ENCODE data around the gene MMP2. TPM values are rescaled to one million over a fixed set of nuclear protein-coding genes. Genes with fewer than 3 reads are reported as not detected.

MMP2 gene
- total RNA-seq, 1 experiment from 2014 or later: 1.5 TPM

DNA sequence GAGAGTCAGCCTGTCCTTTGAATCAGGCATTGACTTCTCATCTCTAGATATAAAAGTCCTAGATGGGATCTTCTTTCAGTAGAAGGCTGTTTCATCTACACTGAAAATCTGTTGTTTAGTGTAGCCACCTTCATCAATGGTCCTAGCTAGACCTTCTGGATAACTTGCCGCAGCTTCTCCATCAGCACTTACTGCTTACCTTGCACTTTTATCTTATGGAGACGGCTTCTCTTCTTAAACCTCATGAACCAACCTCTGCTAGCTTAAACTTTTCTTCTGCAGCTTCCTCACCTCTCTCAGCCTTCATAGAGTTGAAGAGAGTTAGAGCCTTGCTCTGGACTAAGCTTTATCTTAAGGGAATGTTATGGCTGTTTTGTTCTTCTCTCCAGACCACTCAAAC is 5.4 kb upstream of the MMP2 start:
- intact Hi-C loops (cut with micrococcal nuclease): no loop called here
- H3K4me3 ChIP-seq (replicated peaks in 1 of 2; ENCODE audit: low read depth in 1 of 2, low read length in 2 of 2): no peak overlapping the region
- no peaks in the 10 kb centered on the region for H3K79me2 ChIP-seq (ENCODE audit: insufficient read depth, low read length)
- no peak overlapping the region for H3K27ac ChIP-seq (ENCODE audit: low read depth, low read length)
- H3K27me3 ChIP-seq (ENCODE audit: insufficient read depth, low read length): no peaks in the 10 kb centered on the region
- H4K20me1 ChIP-seq (ENCODE audit: insufficient read depth): no peaks in the 10 kb centered on the region
- no peaks in the 10 kb centered on the region for H3K9me2 ChIP-seq (ENCODE audit: insufficient read depth)
- peaks cover 18 to 29% of the 10 kb centered on the region in 2 experiments for H3K4me1 ChIP-seq (ENCODE audit: control insufficient read depth in 1 of 2, insufficient read depth in 2 of 2, low read length in 2 of 2)
- H3K9me3 ChIP-seq (ENCODE audit: control insufficient read depth in 1 of 2, insufficient read depth in 1 of 2, low read depth in 1 of 2, low read length in 2 of 2): no peaks in the 10 kb centered on the region
- ChIA-PET POLR2A (no interaction called here), RAD21 (ENCODE audit: low non-redundant PET in 1 of 2, low total read pairs in 2 of 2, uncharacterized antibody in 2 of 2, unreplicated experiment in 2 of 2) (no interaction called here), CTCF (interaction anchor here (1.2 kb wide), 1 partner anchor 9 kb away, joined by 5 read pairs; no protein-coding TSS in a partner anchor)
- no peak overlapping the region for H2AFZ ChIP-seq (ENCODE audit: low read depth, low read length, poor library complexity, severe bottlenecking)
- H3K9ac ChIP-seq (ENCODE audit: low read length): no peak overlapping the region
- no peaks in the 10 kb centered on the region for H3K36me3 ChIP-seq (ENCODE audit: control insufficient read depth in 1 of 2, insufficient read depth in 2 of 2, low read length in 2 of 2)
- BruUV-seq (replicated peaks): no TSS peak
- no peak for TF ChIP-seq ATF3 (IDR thresholded peaks at IDR 0.05)
- TF ChIP-seq JUND (IDR thresholded peaks at IDR 0.05): no peak
- TF ChIP-seq ELF1 (IDR thresholded peaks at IDR 0.05; ENCODE audit: borderline replicate concordance, low read depth): no peak
- TF ChIP-seq EZH2phosphoT487 (IDR thresholded peaks at IDR 0.05; ENCODE audit: borderline replicate concordance): no peak
- TF ChIP-seq, protein P1, sequence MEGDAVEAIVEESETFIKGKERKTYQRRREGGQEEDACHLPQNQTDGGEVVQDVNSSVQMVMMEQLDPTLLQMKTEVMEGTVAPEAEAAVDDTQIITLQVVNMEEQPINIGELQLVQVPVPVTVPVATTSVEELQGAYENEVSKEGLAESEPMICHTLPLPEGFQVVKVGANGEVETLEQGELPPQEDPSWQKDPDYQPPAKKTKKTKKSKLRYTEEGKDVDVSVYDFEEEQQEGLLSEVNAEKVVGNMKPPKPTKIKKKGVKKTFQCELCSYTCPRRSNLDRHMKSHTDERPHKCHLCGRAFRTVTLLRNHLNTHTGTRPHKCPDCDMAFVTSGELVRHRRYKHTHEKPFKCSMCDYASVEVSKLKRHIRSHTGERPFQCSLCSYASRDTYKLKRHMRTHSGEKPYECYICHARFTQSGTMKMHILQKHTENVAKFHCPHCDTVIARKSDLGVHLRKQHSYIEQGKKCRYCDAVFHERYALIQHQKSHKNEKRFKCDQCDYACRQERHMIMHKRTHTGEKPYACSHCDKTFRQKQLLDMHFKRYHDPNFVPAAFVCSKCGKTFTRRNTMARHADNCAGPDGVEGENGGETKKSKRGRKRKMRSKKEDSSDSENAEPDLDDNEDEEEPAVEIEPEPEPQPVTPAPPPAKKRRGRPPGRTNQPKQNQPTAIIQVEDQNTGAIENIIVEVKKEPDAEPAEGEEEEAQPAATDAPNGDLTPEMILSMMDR (IDR thresholded peaks at IDR 0.05 in 2 of 3, conservative IDR thresholded peaks at IDR 0.05 in 1 of 3; ENCODE audit: borderline replicate concordance in 1 of 3, insufficient read depth in 1 of 3, low read depth in 2 of 3, low read length in 2 of 3): no peak
- TF ChIP-seq YY1 (IDR thresholded peaks at IDR 0.05; ENCODE audit: extremely low read depth, insufficient replicate concordance, low read depth, low read length): no peak
- TF ChIP-seq TCF7L2 (IDR thresholded peaks at IDR 0.05; ENCODE audit: borderline replicate concordance, extremely low read depth, insufficient read depth, insufficient read length): no peak
- TF ChIP-seq ZNF274 (IDR thresholded peaks at IDR 0.05; ENCODE audit: low read depth, low read length): no peak
- TF ChIP-seq RAD21 (IDR thresholded peaks at IDR 0.05; ENCODE audit: low read depth): no peak
- TF ChIP-seq CEBPB (IDR thresholded peaks at IDR 0.05; ENCODE audit: low read depth): no peak
- TF ChIP-seq, protein P2, sequence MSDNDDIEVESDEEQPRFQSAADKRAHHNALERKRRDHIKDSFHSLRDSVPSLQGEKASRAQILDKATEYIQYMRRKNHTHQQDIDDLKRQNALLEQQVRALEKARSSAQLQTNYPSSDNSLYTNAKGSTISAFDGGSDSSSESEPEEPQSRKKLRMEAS (IDR thresholded peaks at IDR 0.05): no peak
- TF ChIP-seq, protein P3, sequence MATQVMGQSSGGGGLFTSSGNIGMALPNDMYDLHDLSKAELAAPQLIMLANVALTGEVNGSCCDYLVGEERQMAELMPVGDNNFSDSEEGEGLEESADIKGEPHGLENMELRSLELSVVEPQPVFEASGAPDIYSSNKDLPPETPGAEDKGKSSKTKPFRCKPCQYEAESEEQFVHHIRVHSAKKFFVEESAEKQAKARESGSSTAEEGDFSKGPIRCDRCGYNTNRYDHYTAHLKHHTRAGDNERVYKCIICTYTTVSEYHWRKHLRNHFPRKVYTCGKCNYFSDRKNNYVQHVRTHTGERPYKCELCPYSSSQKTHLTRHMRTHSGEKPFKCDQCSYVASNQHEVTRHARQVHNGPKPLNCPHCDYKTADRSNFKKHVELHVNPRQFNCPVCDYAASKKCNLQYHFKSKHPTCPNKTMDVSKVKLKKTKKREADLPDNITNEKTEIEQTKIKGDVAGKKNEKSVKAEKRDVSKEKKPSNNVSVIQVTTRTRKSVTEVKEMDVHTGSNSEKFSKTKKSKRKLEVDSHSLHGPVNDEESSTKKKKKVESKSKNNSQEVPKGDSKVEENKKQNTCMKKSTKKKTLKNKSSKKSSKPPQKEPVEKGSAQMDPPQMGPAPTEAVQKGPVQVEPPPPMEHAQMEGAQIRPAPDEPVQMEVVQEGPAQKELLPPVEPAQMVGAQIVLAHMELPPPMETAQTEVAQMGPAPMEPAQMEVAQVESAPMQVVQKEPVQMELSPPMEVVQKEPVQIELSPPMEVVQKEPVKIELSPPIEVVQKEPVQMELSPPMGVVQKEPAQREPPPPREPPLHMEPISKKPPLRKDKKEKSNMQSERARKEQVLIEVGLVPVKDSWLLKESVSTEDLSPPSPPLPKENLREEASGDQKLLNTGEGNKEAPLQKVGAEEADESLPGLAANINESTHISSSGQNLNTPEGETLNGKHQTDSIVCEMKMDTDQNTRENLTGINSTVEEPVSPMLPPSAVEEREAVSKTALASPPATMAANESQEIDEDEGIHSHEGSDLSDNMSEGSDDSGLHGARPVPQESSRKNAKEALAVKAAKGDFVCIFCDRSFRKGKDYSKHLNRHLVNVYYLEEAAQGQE (IDR thresholded peaks at IDR 0.05; ENCODE audit: low read depth): no peak
- TF ChIP-seq EGR1 (IDR thresholded peaks at IDR 0.05; ENCODE audit: low read depth): no peak
- TF ChIP-seq SP1 (IDR thresholded peaks at IDR 0.05; ENCODE audit: low read depth): no peak
- no peak for TF ChIP-seq POLR2A (IDR thresholded peaks at IDR 0.05; ENCODE audit: borderline replicate concordance, extremely low read depth, insufficient read depth, insufficient read length)
- no peak for TF ChIP-seq ZFX (IDR thresholded peaks at IDR 0.05)
- no peak for TF ChIP-seq POLR2AphosphoS5 (IDR thresholded peaks at IDR 0.05; ENCODE audit: low read depth, low read length)
- no peak for TF ChIP-seq SIN3A (IDR thresholded peaks at IDR 0.05; ENCODE audit: low read depth)
- DNase-seq (ENCODE audit: low read depth, low spot score) (no peak), ATAC-seq (no peak)
- H3K4me2 ChIP-seq (ENCODE audit: low read length): no peak overlapping the region
